GM18867 (cell line): ENCODE measurements around the gene DLGAP1.
A peak's percentile ranks its signal among the peaks of the same experiment; 100 is the strongest.

Experiments
- ATAC-seq: cut with Tn5 transposase; IDR thresholded peaks from one replicate; pipeline ENCODE4 v1.9.1; 2021; ENCODE audit warnings: mild to moderate bottlenecking, moderate library complexity; ENCODE audit not compliant: unreplicated experiment

The DLGAP1 gene

GRCh38 chr18:4196351-4196750, 258.8 kb downstream of the DLGAP1 start:
- ATAC-seq, result no peak

- no peak for ATAC-seq
Observed at GRCh38 chr18:4193086-4193485, 262.0 kb downstream of the DLGAP1 start.

GRCh38 chr18:4181882-4182568, 273.1 kb downstream of the DLGAP1 start:
- no peak for ATAC-seq

GRCh38 chr18:4181086-4181485, 274.0 kb downstream of the DLGAP1 start:
- no peak for ATAC-seq

- no peak for ATAC-seq
Observed at GRCh38 chr18:4172196-4173100, 282.7 kb downstream of the DLGAP1 start.

GRCh38 chr18:4157352-4157751, 297.8 kb downstream of the DLGAP1 start:
- ATAC-seq, result no peak

- ATAC-seq, result no peak
Observed at GRCh38 chr18:4146797-4147196, 308.3 kb downstream of the DLGAP1 start.

GRCh38 chr18:4144201-4144600, 310.9 kb downstream of the DLGAP1 start:
- no peak for ATAC-seq

GRCh38 chr18:4143585-4143984, 311.5 kb downstream of the DLGAP1 start:
- no peak for ATAC-seq

- no peak for ATAC-seq
Observed at GRCh38 chr18:4142876-4143275, 312.2 kb downstream of the DLGAP1 start.

- no peak for ATAC-seq
Observed at GRCh38 chr18:4134700-4135099, 320.4 kb downstream of the DLGAP1 start.

GRCh38 chr18:4130734-4131719, 324.1 kb downstream of the DLGAP1 start:
- no peak for ATAC-seq

- no peak for ATAC-seq
Observed at GRCh38 chr18:4126939-4127338, 328.2 kb downstream of the DLGAP1 start.

- ATAC-seq, result no peak
Observed at GRCh38 chr18:4125627-4126230, 329.4 kb downstream of the DLGAP1 start.

GRCh38 chr18:4125224-4125623, 329.9 kb downstream of the DLGAP1 start:
- no peak for ATAC-seq

- ATAC-seq, result no peak
Observed at GRCh38 chr18:4119813-4120212, 335.3 kb downstream of the DLGAP1 start.

GRCh38 chr18:4119127-4119648, 335.9 kb downstream of the DLGAP1 start:
- ATAC-seq, result no peak

GRCh38 chr18:4108016-4108415, 347.1 kb downstream of the DLGAP1 start:
- no peak for ATAC-seq

- ATAC-seq, result no peak
Observed at GRCh38 chr18:4107049-4107467, 348.0 kb downstream of the DLGAP1 start.

- peak; percentile 76 for ATAC-seq
Observed at GRCh38 chr18:4106407-4107033, 348.6 kb downstream of the DLGAP1 start.
